Suprapubic skin (tissue), 4 donors: ENCODE data around the gene PODXL. TPM values are rescaled to one million over a fixed set of nuclear protein-coding genes. Genes with fewer than 3 reads are reported as not detected.

Experiments
- DNase-seq, 2 donors: peaks; one replicate each; pipeline ENCODE4 v3.0.0-alpha.2; 2019; ENCODE audit warnings: low spot score in 2 of 2
- H3K27ac ChIP-seq: fragments of 200-600 bp; sonication (generic); one replicate; pipeline ENCODE4 v1.5.1; 2019
- H3K27me3 ChIP-seq: fragments of 200-600 bp; sonication (generic); one replicate; pipeline ENCODE4 v1.5.1; 2019
- H3K36me3 ChIP-seq: fragments of 200-600 bp; sonication (generic); one replicate; pipeline ENCODE4 v1.5.1; 2019
- H3K4me1 ChIP-seq: fragments of 200-600 bp; sonication (generic); one replicate; pipeline ENCODE4 v1.5.1; 2019
- H3K4me3 ChIP-seq: fragments of 200-600 bp; sonication (generic); one replicate; pipeline ENCODE4 v1.5.1; 2019; ENCODE audit warnings: mild to moderate bottlenecking
- H3K9me3 ChIP-seq: fragments of 200-600 bp; sonication (generic); one replicate; pipeline ENCODE4 v1.5.1; 2019
- EP300 ChIP-seq: sonication (generic); formaldehyde crosslinking; IDR thresholded peaks from one replicate; pipeline ENCODE4 v1.6.1; 2017; ENCODE audit warnings: antibody characterized with exemption
- POLR2A ChIP-seq, 2 donors: fragments of 450-650 bp; IDR thresholded peaks; one replicate each; pipeline ENCODE4 v1.6.1; 2017; ENCODE audit warnings: antibody characterized with exemption in 2 of 2, mild to moderate bottlenecking in 2 of 2, moderate library complexity in 2 of 2
- POLR2AphosphoS5 ChIP-seq, 3 donors: sonication (generic); formaldehyde crosslinking; IDR thresholded peaks; one replicate each; pipeline ENCODE4 v1.6.1; 2017; ENCODE audit warnings: antibody characterized with exemption in 3 of 3
- WGBS: methylation state at CpG from one replicate; pipeline ENCODE4 v1.1.5; 2018; 5-methylcytosine and 5-hydroxymethylcytosine counted together
- total RNA-seq, 4 donors: library from RNA; depleted of rRNA; stranded (reverse); fragments of >200 nt; gene quantifications; one replicate each; pipeline ENCODE4 v1.1.0, GENCODE V29; 2016
- TF ChIP-seq, protein P1 (sequence below), 2 donors: fragments of 200-600 bp in 1 of 2; fragments of 450-650 bp in 1 of 2; sonication (generic) in 1 of 2; IDR thresholded peaks; one replicate each; pipeline ENCODE4 v1.5.1; 2016 to 2019; ENCODE audit warnings: antibody characterized with exemption in 2 of 2, mild to moderate bottlenecking in 1 of 2, moderate library complexity in 1 of 2

PODXL gene
- total RNA-seq, 4 donors from 2014 or later = 10.2 to 27.9 (median 17.8) TPM

DNA sequence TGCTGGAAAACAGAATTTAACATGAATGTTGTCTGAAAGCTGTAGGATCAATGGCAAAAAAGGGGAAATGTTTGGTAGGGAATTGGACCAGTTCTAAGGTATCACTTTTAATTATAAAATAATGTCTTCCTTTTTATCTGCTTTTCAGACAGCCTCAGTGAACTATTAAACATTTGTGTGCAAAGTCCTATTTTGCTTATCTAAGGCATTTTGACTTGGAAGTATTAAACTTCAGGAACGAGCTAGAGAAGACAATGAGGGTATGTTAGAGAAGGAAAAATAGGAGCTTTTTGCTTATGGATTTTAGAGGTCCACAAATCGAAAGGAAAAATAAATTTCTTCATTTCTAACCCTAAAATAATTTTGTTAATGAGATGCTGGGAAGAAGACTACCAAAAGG is 63.3 kb downstream of the PODXL start:
- 88% methylated on average over 2 of the region's 2 CpGs for WGBS
- Histone ChIP-seq H3K4me1 (no peaks in the 10 kb centered on the region), H3K27me3 (no peaks in the 10 kb centered on the region), H3K9me3 (no peaks in the 10 kb centered on the region), H3K36me3 (peaks cover 10% of the 10 kb centered on the region), H3K4me3 (no peak overlapping the region), H3K27ac (no peak overlapping the region)
- TF ChIP-seq, protein P1, sequence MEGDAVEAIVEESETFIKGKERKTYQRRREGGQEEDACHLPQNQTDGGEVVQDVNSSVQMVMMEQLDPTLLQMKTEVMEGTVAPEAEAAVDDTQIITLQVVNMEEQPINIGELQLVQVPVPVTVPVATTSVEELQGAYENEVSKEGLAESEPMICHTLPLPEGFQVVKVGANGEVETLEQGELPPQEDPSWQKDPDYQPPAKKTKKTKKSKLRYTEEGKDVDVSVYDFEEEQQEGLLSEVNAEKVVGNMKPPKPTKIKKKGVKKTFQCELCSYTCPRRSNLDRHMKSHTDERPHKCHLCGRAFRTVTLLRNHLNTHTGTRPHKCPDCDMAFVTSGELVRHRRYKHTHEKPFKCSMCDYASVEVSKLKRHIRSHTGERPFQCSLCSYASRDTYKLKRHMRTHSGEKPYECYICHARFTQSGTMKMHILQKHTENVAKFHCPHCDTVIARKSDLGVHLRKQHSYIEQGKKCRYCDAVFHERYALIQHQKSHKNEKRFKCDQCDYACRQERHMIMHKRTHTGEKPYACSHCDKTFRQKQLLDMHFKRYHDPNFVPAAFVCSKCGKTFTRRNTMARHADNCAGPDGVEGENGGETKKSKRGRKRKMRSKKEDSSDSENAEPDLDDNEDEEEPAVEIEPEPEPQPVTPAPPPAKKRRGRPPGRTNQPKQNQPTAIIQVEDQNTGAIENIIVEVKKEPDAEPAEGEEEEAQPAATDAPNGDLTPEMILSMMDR (IDR thresholded peaks at IDR 0.05) = no peak
- no peak for TF ChIP-seq POLR2AphosphoS5 (IDR thresholded peaks at IDR 0.05)
- TF ChIP-seq POLR2A (IDR thresholded peaks at IDR 0.05) = no peak
- TF ChIP-seq EP300 = no peak
- no peak for DNase-seq

DNA sequence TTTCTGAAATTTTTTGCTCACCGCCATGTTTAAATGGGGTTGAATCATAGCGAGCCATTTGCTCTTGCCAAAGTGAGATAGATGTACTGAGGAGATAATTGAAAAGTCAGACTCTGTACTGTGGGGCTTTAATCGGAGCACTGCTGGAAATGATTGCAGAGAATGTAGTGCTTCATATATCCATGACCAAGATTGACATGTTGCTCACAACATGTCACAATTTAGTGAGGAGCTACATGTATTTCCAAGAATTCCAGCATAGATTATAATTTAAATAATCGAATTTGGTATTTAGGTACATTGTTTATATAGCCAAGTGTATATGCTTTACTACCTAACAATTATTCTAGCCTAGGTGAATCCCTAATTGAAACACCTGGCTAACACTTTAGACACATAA is 66.5 kb downstream of the PODXL start:
- 97% methylated on average over 4 of the region's 4 CpGs for WGBS
- no peak for DNase-seq
- Histone ChIP-seq H3K4me1 (no peaks in the 10 kb centered on the region), H3K9me3 (no peaks in the 10 kb centered on the region), H3K27me3 (no peaks in the 10 kb centered on the region), H3K4me3 (no peak overlapping the region), H3K36me3 (peaks cover 12% of the 10 kb centered on the region), H3K27ac (no peak overlapping the region)
- TF ChIP-seq POLR2A (IDR thresholded peaks at IDR 0.05) (no peak), EP300 (no peak), POLR2AphosphoS5 (IDR thresholded peaks at IDR 0.05) (no peak)
- TF ChIP-seq, protein P1 (IDR thresholded peaks at IDR 0.05) = no peak

DNA sequence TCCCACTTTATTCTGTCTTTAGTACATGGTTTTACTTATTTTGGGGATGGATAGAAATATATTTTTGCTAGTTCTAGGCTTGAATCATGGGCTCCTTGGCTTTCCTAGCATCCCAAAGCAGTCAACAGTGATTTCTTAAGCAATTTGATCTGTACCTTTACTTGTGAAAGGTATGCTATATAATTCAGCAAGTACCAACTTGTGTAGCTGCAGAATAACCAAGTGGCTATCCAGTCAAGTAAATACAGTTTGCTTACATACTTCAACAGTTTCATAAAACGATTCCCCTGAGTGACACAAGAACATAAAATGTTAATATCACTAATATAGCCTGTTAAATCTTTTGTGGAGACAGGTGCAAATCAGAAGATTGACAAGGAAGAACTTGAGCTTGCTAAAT is 67.2 kb downstream of the PODXL start:
- 57% methylated on average over 1 of the region's 1 CpG for WGBS
- Histone ChIP-seq H3K9me3 (no peaks in the 10 kb centered on the region), H3K27ac (no peak overlapping the region), H3K36me3 (peaks cover 12% of the 10 kb centered on the region), H3K4me3 (no peak overlapping the region), H3K27me3 (no peaks in the 10 kb centered on the region), H3K4me1 (no peaks in the 10 kb centered on the region)
- DNase-seq = no peak
- TF ChIP-seq, protein P1 (IDR thresholded peaks at IDR 0.05) = no peak
- TF ChIP-seq POLR2AphosphoS5 (IDR thresholded peaks at IDR 0.05) = no peak
- TF ChIP-seq POLR2A (IDR thresholded peaks at IDR 0.05) = no peak
- no peak for TF ChIP-seq EP300

DNA sequence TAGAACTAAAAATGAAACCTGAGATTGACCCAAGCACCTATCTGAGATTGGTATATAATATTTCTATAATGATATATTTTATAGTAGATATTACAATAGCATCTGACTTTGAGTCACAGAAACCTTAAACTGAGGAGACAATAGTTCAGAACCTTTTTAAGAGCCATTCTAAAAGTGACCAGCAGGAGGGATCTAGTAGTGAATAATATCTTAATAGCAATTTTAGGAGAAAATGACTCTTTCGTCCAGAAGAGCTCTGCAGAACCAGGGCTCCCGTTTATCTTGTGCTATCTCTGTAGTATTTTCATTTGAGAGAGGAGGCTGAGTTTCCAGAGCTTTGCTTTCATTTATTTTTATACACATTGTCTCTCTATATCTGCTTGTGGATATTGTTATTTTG is 68.1 kb downstream of the PODXL start:
- Histone ChIP-seq H3K9me3 (no peaks in the 10 kb centered on the region), H3K27ac (no peak overlapping the region), H3K4me1 (no peaks in the 10 kb centered on the region), H3K27me3 (no peaks in the 10 kb centered on the region), H3K36me3 (peaks cover 15% of the 10 kb centered on the region), H3K4me3 (no peak overlapping the region)
- TF ChIP-seq EP300 = no peak
- no peak for TF ChIP-seq POLR2AphosphoS5 (IDR thresholded peaks at IDR 0.05)
- TF ChIP-seq POLR2A (IDR thresholded peaks at IDR 0.05) = no peak
- TF ChIP-seq, protein P1 (IDR thresholded peaks at IDR 0.05) = no peak
- 82% methylated on average over 2 of the region's 2 CpGs for WGBS
- no peak for DNase-seq

DNA sequence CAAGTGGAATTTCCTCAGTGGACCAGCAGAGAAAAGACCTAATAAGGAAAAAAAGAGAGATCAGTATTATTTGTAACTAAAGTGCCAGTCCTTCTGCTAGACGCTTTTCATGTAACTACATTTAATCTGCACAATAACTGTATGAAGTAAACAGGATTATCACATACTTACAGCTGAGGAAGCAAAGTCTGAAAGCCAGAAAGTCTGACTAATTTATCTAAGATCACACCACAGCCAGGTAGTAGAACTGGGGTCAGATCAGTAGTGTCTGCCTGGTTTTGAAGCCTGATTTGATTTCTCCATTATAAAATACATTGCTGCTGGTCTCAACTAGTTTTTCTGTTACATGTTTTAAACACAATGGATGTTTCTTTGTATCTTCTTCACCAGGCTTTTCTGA is 69.2 kb downstream of the PODXL start:
- Histone ChIP-seq H3K9me3 (no peaks in the 10 kb centered on the region), H3K27me3 (no peaks in the 10 kb centered on the region), H3K4me3 (no peak overlapping the region), H3K27ac (no peak overlapping the region), H3K4me1 (no peaks in the 10 kb centered on the region), H3K36me3 (peaks cover 16% of the 10 kb centered on the region)
- TF ChIP-seq POLR2AphosphoS5 (IDR thresholded peaks at IDR 0.05) (no peak), EP300 (no peak), POLR2A (IDR thresholded peaks at IDR 0.05) (no peak)
- TF ChIP-seq, protein P1 (IDR thresholded peaks at IDR 0.05) = no peak
- 91% methylated on average over 1 of the region's 1 CpG for WGBS
- no peak for DNase-seq
